Upper lobe of left lung (tissue), 4 donors: Measurements from ENCODE around the gene ACAA2.

Experiments
- CTCF ChIP-seq, 6 experiments: fragments of 450-650 bp in 4 of 6; fragments of 200-600 bp in 2 of 6; sonication (generic) in 2 of 6; IDR thresholded peaks; one replicate each; pipeline ENCODE4 v1.5.1; 2016 to 2019; ENCODE audit warnings: antibody characterized with exemption in 6 of 6
- POLR2A ChIP-seq, 4 donors: fragments of 450-650 bp; IDR thresholded peaks; one replicate each; pipeline ENCODE4 v1.5.1; 2016 to 2017; ENCODE audit warnings: antibody characterized with exemption in 4 of 4, mild to moderate bottlenecking in 2 of 4
- POLR2AphosphoS5 ChIP-seq, 2 donors: sonication (generic); formaldehyde crosslinking; IDR thresholded peaks; one replicate each; pipeline ENCODE4 v1.5.1; 2017; ENCODE audit warnings: antibody characterized with exemption in 2 of 2

- TF ChIP-seq POLR2AphosphoS5 (IDR thresholded peaks at IDR 0.05), result no peak
- no peak for TF ChIP-seq CTCF (IDR thresholded peaks at IDR 0.05)
- no peak for TF ChIP-seq POLR2A (IDR thresholded peaks at IDR 0.05)
Measured at GRCh38 chr18:49850636-49851035, 37.3 kb upstream of the ACAA2 start.
